ENCODE data around the gene MYBPHL.

MYBPHL gene

DNA sequence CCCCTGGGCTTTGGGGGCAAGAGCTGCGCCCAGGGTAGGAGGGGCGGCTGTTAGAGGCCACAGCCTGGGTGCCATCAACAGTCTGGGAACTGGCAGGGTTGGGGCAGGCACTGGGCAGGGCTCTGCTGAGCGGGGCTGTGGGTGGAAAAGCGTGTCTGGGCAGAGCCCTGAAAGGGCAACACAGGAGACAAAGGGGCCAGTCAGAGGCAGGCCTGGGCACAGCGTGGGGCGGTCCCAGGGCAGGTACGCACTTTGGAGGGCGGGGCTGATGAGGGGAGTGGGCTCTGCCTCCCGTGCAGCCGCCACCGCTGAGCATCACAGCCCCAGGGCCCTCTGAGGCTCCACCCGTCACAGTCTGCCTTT is 43.6 kb downstream of the MYBPHL start:
- no peak for DNase-seq

DNA sequence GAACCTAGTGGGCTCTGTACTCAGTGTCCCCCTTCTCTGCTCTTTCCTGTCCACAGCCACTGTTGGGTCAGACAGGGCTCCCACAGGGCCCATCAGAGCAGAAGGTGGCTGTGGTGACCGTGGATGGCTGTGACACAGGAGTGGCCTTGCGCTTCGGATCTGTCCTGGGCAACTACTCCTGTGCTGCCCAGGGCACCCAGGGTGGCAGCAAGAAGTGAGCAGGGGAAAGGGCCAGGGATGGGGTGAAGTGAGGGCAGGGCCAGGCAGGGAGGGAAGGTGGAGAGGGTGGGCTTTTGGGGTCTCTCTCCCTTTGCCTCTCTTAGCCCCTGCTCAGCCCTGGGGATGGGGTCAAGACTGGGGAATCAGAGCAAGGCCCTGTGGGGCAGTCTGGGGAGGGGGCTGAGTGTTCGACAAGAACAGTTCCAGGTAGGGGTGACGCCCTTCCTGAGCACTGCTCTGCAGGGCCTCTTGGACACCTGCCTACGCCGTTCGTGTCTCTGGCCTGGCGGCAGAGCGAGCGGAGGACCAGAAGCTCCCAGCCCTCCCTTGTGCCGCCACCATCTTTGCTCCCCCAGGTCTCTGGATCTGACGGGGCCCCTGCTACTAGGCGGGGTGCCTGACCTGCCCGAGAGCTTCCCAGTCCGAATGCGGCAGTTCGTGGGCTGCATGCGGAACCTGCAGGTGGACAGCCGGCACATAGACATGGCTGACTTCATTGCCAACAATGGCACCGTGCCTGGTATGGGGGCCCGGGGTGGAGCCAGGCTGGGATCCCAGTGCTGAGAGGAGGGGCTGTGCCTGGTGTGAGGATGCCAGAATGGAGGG is 44.4 kb downstream of the MYBPHL start:
- no peak for DNase-seq

DNA sequence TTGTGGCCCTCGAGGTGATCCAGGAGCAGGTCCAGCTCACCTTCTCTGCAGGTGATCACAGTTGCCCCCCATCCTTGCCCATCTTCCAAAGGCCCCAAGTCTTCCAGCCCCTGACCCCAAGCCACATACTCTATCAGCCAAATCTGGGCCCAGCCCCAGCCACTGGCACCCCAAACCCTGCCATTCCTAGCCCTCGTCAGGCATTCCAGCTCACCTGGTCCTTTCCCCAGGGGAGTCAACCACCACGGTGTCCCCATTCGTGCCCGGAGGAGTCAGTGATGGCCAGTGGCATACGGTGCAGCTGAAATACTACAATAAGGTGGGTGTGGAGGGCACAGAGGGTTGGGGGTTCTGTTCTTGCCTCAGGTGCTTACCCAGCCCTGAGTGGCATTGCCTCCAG is 45.2 kb downstream of the MYBPHL start:
- no peak for DNase-seq

DNA sequence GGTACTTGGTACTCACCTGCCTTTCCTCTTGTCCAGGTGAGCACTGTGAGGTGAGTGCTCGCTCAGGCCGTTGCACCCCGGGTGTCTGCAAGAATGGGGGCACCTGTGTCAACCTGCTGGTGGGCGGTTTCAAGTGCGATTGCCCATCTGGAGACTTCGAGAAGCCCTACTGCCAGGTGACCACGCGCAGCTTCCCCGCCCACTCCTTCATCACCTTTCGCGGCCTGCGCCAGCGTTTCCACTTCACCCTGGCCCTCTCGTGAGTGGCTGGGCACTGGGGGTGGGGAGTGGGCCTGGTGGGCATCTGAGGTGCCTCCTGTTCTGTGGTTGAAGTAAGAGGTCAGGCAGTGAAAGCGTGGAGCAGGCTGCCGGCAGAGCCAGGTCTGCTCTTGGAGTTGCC is 45.8 kb downstream of the MYBPHL start:
- DNase-seq: no peak

DNA sequence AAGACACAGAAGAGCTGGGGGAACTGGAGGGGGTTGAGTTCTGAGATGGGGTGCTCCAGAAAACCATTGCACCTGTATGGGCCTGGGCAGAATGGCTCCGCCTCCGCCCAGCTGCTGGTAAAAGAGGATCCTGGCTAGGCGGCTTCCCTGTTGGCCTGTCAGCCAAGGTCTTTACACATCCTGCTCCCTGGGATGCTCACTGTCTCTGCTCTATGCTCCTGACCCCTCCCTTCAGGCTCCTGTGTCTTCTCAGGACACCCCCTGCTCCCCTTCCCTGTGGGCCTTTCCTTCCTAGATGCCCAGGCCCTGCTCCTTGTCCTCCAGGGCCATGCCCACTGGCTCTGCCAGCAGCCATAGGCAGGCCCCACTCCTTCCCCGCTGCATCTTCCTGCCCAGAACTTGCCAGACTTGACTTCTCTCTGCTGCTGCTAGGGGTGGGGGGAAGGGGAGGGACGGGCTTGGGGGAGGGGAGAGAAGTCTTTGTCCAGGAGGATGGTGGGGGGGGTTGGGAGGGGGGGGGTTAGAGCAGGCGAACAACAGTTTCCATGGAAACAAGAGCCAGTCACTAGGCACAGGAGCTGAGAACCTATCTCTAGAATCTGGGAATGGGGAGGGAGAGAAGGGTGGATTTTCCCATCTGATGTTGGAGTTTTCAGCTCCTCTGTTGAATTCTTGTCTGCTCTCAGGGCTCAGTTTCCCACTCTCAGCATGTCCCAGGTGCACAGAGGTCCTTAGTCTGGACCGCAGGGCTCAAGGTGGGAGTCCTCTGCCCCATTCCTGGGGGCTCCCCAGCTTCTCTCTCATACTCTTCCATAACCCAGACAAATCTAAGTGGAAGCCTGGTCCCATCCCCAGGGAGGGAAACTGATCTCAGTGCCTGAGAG is 46.9 kb downstream of the MYBPHL start:
- no peak for DNase-seq

DNA sequence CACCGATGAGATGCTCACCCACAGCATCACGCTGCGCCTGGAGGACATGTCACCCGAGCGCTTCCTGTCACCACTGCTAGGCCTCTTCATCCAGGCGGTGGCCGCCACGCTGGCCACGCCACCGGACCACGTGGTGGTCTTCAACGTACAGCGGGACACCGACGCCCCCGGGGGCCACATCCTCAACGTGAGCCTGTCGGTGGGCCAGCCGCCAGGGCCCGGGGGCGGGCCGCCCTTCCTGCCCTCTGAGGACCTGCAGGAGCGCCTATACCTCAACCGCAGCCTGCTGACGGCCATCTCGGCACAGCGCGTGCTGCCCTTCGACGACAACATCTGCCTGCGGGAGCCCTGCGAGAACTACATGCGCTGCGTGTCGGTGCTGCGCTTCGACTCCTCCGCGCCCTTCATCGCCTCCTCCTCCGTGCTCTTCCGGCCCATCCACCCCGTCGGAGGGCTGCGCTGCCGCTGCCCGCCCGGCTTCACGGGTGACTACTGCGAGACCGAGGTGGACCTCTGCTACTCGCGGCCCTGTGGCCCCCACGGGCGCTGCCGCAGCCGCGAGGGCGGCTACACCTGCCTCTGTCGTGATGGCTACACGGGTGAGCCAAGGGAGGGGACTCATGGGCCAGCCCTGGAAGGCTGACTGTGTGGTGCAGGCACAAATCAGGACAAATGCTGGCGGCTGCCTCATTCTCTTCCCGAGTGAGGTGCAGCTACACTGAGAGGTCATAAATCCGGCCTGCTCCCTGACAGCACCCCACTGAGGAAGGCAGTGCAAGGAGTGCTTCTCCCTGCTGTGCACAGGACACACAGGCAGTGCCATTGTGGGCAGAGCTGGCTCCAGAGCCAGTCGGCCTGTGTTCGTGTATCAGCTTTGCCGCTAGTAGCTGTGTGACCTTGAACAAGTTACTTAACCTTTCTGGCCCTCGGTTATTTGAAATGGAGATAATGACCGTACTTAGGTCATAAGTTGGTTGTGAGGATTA is 48.0 kb downstream of the MYBPHL start:
- no peak for DNase-seq

DNA sequence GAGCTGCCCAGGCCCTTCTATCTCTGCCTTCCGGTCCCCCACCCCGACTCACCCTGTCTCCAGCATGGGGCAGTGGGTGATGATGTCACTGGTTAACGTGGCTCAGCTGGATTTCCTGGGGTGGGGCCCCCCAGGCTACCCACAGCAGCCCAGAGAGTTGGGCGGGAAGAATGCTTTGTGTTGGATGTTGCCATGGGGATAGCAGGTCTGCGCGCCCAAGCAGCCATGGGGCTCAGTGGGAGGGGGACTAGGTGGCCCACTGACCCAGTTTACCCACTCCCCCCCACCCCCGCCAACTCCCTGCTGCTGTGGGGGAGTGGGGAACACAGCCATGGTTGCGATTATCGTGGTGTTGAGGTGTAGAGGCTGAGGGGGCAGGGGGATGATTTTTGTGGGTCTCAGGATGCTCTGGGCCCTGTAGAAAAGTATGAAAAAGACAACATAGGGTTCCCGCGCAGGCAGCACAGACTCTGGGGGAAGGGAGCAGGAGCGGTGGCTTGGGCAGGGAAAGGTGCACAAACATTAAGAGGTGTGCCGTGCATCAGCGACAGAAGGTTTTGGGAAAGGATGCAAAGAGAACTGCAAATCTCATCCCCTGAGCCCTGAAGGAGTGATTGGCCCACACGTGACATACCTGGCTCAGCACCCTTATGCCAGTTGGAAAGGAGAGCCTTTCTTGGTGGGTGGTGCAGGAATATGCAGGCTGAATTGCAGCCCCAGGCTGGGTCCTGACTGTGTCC is 49.0 kb downstream of the MYBPHL start:
- DNase-seq: no peak

DNA sequence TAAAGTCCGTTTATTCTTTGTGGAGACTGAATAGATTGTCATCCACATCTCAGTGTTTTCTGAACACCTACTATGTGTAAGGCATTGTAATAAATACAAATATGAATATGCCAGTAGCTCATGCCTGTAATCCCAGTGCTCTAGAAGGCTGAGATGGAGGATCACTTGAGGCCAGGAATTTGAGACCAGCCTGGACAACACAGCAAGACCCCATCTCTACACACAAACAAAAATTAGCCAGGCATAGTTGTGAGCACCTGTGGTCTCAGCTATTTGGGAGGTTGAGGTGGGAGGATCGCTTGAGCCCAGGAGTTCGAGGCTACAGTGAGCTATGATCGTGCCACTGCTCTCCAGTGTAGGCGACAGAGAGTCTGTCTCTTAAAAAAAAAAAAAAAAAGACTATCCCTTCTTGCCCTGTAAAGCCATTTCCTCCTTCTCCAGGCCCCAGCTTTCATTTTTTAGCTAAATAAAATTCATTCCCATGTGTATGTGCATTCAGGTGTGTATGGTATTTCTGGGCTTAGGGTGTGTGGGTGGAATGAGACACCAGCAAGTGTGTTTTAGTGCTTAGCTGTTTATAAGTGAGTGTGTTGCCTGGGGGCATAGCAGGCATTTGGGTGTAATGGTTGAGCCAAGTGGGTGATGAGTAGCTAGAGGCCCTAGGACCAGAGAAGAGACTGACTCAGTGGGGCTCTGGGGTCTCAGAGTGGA is 49.7 kb downstream of the MYBPHL start:
- no peak for DNase-seq

DNA sequence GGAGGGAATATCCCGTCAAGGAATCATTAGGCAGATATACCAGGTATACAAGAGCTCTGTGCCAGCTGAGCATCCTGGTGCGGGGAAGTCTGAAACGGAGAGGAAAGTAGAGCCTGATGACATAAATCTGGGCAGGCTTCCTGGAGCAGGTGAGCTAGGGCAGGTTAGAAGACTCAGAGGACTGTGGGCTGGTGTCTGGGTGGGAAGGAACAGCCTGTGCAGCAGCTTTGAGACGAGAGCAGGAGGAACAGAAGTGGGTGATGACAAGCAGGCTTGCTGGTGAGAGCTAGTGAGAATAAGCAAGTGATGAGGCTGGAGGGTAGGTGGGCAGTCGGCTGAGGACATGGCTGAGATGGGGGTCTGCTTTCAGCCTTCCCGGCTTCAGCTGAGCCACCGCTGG is 50.7 kb downstream of the MYBPHL start:
- DNase-seq: no peak

DNA sequence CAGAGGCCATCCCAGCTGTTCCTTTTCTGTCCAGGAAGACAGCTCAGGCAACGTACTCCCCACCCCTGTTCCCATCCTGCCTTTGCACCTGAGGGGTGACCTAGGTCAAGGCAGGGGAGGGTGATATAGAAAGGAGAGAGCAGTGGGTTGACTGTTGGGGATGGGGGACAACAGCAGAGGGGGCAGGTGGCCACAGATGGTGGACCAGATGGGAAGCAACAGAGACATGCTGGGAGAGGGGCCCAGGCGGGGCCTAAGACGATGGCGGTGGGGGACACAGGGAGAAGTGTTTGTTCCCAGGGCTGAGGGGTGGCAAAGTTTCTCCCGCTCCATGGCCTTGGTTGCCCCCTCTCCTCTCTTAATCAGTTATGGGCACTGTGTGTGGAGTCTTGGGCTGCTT is 51.1 kb downstream of the MYBPHL start:
- DNase-seq: no peak

DNA sequence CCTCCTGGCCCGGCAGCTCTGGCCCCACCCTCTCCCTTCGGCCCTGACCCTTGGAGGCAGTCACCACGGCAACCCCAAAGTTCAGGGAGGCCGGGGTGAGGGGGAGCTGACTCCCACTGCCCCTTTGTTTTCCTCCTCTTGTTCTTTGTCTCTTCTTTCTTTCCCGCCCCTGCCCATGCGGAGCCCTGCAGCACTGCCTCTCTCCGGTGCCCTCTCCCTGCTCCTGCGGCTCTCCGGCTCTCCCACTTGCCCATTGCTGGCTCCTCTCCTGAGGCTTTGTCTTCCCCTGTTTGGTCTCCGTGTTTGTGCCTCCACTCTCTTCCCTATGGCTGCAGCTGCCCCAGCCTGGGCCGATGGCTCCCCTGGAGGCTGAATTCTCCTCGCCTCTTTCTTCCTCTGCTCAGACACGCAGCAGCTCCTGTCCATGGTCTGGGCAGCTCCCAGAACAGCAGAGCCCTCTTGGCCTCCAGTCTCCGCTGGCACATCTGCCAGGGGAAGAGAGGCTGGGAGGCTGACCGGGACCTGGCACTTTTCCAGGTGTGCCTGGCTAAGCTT is 51.6 kb downstream of the MYBPHL start:
- DNase-seq: no peak

DNA sequence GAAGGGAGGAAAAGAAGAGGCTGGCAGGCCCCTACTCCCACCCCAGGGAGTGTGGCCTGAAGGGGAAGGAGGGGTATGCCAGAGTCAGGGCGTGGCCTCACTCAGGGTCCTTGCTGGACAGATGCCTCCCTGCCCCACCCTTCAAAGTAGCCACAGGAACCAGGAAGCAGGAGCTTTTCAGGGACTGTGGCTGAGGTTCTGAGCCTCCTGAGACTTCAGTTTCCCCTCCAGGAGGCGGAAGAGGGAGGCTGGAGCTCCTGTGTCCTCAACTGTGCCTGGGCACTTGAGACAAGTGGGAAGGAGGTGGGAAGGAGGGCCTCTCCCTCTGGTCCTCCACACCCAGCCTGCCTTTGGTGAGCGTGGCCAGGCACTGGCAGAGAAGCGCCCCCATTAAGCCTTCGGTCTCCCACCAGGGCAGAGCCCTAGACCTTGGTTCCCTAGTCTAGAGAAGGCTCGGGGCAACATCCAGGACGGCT is 52.2 kb downstream of the MYBPHL start:
- no peak for DNase-seq

DNA sequence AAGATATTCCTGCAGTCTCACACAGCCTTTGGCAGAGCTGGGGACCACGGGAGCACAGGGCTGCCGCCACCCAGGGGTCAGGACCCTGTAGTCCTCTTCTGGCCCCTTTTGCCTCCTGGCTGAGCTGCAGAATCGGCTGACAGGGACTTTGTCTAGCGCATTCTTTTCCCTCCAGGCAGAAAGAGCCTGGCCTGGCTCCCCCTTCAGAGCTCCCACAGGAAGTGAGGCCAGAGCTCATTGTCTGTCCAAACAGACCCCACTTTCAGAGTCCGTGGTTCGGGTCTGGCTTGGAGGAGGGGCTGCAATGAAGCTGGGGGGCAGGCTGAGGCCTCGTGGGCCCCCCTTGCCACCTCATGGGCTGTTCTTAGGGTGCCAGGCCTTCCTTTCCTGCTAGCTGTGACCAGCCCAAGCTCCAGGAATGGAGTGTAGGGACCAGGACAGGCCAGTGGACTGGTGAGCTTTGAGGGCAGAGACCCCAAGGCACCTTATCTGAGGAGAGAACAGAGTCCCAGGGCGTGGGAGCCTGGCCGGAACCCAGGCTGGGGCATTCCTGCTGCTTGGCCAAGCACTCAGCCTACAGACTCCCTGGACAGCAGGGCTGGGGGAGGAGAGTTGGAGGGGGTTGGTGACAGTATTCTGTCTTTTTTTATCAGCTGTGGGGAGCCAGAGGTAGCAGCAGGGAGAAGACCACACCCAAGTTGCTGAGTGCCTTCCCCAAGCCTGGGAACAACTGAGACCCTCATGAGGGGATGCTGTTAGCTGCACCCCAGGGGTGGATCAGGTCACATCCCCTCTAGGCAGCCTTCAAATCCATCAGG is 52.8 kb downstream of the MYBPHL start:
- no peak for DNase-seq

DNA sequence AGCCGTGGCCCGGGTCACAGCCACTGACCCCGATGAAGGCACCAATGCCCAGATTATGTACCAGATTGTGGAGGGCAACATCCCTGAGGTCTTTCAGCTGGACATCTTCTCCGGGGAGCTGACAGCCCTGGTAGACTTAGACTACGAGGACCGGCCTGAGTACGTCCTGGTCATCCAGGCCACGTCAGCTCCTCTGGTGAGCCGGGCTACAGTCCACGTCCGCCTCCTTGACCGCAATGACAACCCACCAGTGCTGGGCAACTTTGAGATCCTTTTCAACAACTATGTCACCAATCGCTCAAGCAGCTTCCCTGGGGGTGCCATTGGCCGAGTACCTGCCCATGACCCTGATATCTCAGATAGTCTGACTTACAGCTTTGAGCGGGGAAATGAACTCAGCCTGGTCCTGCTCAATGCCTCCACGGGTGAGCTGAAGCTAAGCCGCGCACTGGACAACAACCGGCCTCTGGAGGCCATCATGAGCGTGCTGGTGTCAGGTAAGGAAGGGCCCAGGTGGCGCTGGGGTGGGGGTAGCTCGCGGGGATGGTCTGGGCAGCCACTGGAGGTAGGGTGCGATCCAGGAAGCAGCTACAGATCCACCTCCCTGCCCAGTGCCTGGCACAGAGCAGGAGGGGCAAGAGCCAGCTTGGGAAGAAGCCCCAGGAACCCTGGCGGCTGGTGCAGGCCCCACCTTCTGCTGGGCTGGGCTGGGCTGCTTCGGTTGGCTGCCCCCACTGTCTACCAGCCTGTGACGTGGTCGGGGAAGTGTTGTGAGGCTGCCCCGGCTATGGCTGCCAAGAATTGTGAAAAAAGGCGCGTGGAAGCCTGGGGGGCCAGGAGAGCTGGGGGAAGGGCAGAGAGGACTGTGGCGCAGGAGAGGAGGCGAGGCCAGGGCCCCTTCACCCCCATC is 53.7 kb downstream of the MYBPHL start:
- DNase-seq: no peak

DNA sequence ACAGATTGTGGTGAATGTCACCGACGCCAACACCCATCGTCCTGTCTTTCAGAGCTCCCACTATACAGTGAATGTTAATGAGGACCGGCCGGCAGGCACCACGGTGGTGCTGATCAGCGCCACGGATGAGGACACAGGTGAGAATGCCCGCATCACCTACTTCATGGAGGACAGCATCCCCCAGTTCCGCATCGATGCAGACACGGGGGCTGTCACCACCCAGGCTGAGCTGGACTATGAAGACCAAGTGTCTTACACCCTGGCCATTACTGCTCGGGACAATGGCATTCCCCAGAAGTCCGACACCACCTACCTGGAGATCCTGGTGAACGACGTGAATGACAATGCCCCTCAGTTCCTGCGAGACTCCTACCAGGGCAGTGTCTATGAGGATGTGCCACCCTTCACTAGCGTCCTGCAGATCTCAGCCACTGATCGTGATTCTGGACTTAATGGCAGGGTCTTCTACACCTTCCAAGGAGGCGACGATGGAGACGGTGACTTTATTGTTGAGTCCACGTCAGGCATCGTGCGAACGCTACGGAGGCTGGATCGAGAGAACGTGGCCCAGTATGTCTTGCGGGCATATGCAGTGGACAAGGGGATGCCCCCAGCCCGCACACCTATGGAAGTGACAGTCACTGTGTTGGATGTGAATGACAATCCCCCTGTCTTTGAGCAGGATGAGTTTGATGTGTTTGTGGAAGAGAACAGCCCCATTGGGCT is 54.5 kb downstream of the MYBPHL start:
- no peak for DNase-seq

DNA sequence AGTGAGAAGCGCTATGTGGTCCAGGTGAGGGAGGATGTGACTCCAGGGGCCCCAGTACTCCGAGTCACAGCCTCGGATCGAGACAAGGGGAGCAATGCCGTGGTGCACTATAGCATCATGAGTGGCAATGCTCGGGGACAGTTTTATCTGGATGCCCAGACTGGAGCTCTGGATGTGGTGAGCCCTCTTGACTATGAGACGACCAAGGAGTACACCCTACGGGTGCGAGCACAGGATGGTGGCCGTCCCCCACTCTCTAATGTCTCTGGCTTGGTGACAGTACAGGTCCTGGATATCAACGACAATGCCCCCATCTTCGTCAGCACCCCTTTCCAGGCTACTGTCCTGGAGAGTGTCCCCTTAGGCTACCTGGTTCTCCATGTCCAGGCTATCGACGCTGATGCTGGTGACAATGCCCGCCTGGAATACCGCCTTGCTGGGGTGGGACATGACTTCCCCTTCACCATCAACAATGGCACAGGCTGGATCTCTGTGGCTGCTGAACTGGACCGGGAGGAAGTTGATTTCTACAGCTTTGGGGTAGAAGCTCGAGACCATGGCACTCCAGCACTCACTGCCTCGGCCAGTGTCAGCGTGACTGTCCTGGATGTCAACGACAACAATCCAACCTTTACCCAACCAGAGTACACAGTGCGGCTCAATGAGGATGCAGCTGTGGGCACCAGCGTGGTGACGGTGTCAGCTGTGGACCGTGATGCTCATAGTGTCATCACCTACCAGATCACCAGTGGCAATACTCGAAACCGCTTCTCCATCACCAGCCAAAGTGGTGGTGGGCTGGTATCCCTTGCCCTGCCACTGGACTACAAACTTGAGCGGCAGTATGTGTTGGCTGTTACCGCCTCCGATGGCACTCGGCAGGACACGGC is 55.3 kb downstream of the MYBPHL start:
- no peak for DNase-seq

All from activated effector memory CD4-positive, alpha-beta T cell treated with Interleukin-2 at 50 U/mL for 16 hours (primary cell).